Coronary artery (tissue), 2 donors: ENCODE measurements around the gene LRRN4CL.

ENCODE experiments used
- DNase-seq: peaks from one replicate; pipeline ENCODE4 v3.0.0-alpha.2; 2017; ENCODE audit warnings: low spot score
- H3K27ac ChIP-seq, 2 donors: fragments of 200-600 bp; sonication (generic); one replicate each; pipeline ENCODE4 v1.5.1; 2016 to 2019
- H3K4me3 ChIP-seq: fragments of 200-600 bp; sonication (generic); 2 replicates; pipeline ENCODE4 v1.5.1; 2016; ENCODE audit warnings: mild to moderate bottlenecking, moderate library complexity
- TF ChIP-seq, protein P1 (sequence below): fragments of 200-600 bp; sonication (generic); IDR thresholded peaks from one replicate; pipeline ENCODE4 v1.5.1; 2019; ENCODE audit warnings: antibody characterized with exemption

The LRRN4CL gene

GRCh38 chr11:62709247-62710000 lies 20.1 kb upstream of the LRRN4CL start:
- TF ChIP-seq, protein P1, sequence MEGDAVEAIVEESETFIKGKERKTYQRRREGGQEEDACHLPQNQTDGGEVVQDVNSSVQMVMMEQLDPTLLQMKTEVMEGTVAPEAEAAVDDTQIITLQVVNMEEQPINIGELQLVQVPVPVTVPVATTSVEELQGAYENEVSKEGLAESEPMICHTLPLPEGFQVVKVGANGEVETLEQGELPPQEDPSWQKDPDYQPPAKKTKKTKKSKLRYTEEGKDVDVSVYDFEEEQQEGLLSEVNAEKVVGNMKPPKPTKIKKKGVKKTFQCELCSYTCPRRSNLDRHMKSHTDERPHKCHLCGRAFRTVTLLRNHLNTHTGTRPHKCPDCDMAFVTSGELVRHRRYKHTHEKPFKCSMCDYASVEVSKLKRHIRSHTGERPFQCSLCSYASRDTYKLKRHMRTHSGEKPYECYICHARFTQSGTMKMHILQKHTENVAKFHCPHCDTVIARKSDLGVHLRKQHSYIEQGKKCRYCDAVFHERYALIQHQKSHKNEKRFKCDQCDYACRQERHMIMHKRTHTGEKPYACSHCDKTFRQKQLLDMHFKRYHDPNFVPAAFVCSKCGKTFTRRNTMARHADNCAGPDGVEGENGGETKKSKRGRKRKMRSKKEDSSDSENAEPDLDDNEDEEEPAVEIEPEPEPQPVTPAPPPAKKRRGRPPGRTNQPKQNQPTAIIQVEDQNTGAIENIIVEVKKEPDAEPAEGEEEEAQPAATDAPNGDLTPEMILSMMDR, result no peak
- H3K4me3 ChIP-seq, result peak overlapping the region; percentile 78
- DNase-seq, result peak; percentile 98
- peak overlapping the region; percentile 88 to 93 for H3K27ac ChIP-seq

GRCh38 chr11:62708793-62709192 lies 19.5 kb upstream of the LRRN4CL start:
- DNase-seq, result no peak
- Histone ChIP-seq H3K27ac (peak overlapping the region; percentile 88 to 93), H3K4me3 (peak overlapping the region; percentile 78)
- TF ChIP-seq, protein P1, result no peak

- Histone ChIP-seq H3K4me3 (peak overlapping the region; percentile 78), H3K27ac (peak overlapping the region in 1 of 2 donors; percentile 88)
- no peak for DNase-seq
- TF ChIP-seq, protein P1, result no peak
Observed at GRCh38 chr11:62708392-62708791, 19.1 kb upstream of the LRRN4CL start.

DNA sequence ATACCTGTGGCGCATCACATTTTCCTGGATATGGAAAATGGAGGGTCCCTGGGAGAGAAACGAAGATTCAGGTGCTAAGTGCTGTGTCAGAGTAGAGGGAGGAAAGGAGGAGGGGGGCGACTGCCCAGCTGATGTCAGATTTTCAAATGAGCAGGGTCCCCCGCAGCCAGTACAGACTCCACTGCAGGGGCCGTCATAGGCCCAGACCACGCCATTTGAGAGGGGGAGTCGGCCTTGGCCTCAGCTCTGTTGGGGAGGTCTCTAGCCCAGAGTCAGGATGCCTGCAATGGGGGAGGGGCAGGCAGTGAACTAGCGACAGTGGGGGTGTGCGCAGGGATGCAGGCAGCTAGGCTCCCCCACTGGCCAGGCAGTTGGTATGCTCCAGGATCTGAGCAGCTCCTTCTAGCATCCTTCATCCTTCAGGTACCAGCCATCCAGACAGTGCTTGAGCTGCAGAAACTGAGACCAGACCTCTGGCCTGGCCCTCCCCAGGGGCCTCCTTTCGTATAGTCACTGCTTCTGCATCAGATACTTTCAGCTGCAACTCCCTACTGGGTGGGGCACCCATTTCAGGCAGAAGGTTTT lies 18.0 kb upstream of the LRRN4CL start, which contains the start of the genes BSCL2 and GNG3:
Gene BSCL2, minus strand, starts transcription at position 148 of the 585 bp plus-strand sequence. CDS start 229 bp downstream, outside the sequence.
Gene GNG3, plus strand, starts transcription at position 400 of the 585 bp plus-strand sequence. CDS start 620 bp downstream, outside the sequence.
- no peak for DNase-seq
- Histone ChIP-seq H3K4me3 (peak within 1 kb of the TSS; percentile 86), H3K27ac (peak within 1 kb of the TSS; percentile 62 to 88)
- TF ChIP-seq, protein P1, result no peak

GRCh38 chr11:62706850-62707247 lies 17.5 kb upstream of the LRRN4CL start:
- Histone ChIP-seq H3K4me3 (peak overlapping the region; percentile 86), H3K27ac (peak overlapping the region; percentile 62 to 78)
- DNase-seq, result no peak
- TF ChIP-seq, protein P1, result no peak

DNA sequence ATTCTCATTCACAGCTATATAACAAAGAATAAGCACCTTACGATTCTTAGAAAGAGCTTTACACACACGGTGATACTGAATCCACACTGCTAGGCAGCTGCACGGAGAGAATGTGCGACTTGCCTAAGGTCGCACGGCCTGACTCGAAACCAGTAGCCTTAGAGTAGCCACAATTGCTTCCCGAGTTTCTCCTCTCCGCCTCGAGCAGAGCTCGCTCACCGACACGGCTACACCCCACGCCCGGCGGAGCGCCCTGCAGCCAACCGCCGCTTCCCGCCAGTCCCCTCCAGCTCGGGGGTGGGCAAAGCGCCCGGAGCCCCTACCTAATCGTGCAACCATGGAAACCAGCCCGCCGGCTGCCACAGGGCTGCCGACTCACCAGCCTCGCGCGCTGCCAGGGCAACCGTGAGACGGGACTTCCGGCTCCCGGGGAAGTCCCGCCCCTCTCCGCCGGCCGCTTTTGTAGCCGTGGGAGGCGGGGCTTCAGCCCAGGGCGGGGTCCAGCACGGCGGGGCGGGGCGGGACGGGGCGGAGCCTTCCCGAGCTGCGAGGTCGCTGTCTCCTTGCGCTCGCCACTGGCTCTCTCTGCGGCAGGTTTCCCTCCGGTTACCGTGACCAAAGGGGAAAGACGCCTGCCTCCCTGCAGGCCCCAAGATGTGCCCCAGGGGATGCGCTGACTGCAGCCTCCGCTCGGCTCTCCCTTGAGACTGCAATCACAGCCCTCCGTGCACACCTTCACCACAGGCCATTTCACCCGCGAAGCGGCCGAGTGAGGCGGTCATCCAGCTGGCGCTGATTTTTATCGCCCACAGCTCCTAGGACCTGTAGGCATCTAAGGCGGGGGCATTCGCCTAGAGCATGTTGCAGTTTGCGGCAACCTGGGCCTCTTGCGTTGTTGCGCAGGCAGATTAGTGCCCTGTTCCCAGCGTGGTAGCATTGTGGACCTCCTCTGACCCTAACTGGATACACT lies 16.8 kb upstream of the LRRN4CL start:
- Histone ChIP-seq H3K27ac (peak overlapping the region; percentile 62 to 78), H3K4me3 (peak overlapping the region; percentile 86)
- TF ChIP-seq, protein P1, result no peak
- peak; percentile 98 for DNase-seq
